H9 (cell line): Measurements from ENCODE around the gene OR1M1. TPM values are rescaled to one million over a fixed set of nuclear protein-coding genes. Genes with fewer than 3 reads are reported as not detected.

Experiments used
- DNase-seq: peaks from one replicate; pipeline ENCODE4 v3.0.0-alpha.2; 2017
- H2AFZ ChIP-seq: one replicate; pipeline ENCODE4 v1.6.1; 2013; ENCODE audit warnings: mild to moderate bottlenecking, low read length, control low read depth, moderate library complexity
- H2AK5ac ChIP-seq: 2 replicates; pipeline ENCODE4 v1.6.1; 2013; ENCODE audit warnings: low read length, control low read depth, mixed read lengths; ENCODE audit not compliant: insufficient read length
- H2BK120ac ChIP-seq: one replicate; pipeline ENCODE4 v1.6.1; 2013; ENCODE audit warnings: low read depth, mild to moderate bottlenecking, low read length, control low read depth, inconsistent platforms; ENCODE audit not compliant: poor library complexity, severe bottlenecking
- H2BK12ac ChIP-seq: 2 replicates; pipeline ENCODE4 v1.6.1; 2013; ENCODE audit warnings: low read length, control low read depth, mixed read lengths, low read depth; ENCODE audit not compliant: insufficient read length
- H2BK15ac ChIP-seq: 2 replicates; pipeline ENCODE4 v1.6.1; 2013; ENCODE audit warnings: low read depth, low read length, control low read depth
- H2BK20ac ChIP-seq: one replicate; pipeline ENCODE4 v1.6.1; 2013; ENCODE audit warnings: low read depth, mild to moderate bottlenecking, low read length, control low read depth, inconsistent platforms; ENCODE audit not compliant: poor library complexity, severe bottlenecking
- H2BK5ac ChIP-seq: 2 replicates; pipeline ENCODE4 v1.6.1; 2013; ENCODE audit warnings: low read length, control low read depth, mixed read lengths; ENCODE audit not compliant: insufficient read length
- H3K14ac ChIP-seq: 2 replicates; pipeline ENCODE4 v1.6.1; 2013; ENCODE audit warnings: low read length, control low read depth; ENCODE audit not compliant: insufficient read depth
- H3K18ac ChIP-seq: 2 replicates; pipeline ENCODE4 v1.6.1; 2013; ENCODE audit warnings: low read depth, mild to moderate bottlenecking, mixed read lengths, low read length, control low read depth; ENCODE audit not compliant: insufficient read length
- H3K23ac ChIP-seq: 2 replicates; pipeline ENCODE4 v1.6.1; 2013; ENCODE audit warnings: low read length, control low read depth, mixed read lengths, low read depth; ENCODE audit not compliant: insufficient read length
- H3K23me2 ChIP-seq: 2 replicates; pipeline ENCODE4 v1.6.1; 2013; ENCODE audit warnings: low read depth, mild to moderate bottlenecking, mixed read lengths, low read length, control low read depth; ENCODE audit not compliant: insufficient read length, poor library complexity, severe bottlenecking
- H3K27ac ChIP-seq: 2 replicates; pipeline ENCODE4 v1.5.1; 2013; ENCODE audit warnings: low read length, control low read depth, mixed read lengths, low read depth; ENCODE audit not compliant: insufficient read length
- H3K27me3 ChIP-seq: 2 replicates; pipeline ENCODE4 v1.6.1; 2013; ENCODE audit warnings: low read length, control low read depth, inconsistent platforms; ENCODE audit not compliant: insufficient read depth
- H3K4ac ChIP-seq: 2 replicates; pipeline ENCODE4 v1.6.1; 2013; ENCODE audit warnings: low read depth, mild to moderate bottlenecking, control low read depth, inconsistent platforms, low read length, moderate library complexity
- H3K4me1 ChIP-seq: 2 replicates; pipeline ENCODE4 v1.6.1; 2013; ENCODE audit warnings: low read length, control low read depth, inconsistent platforms; ENCODE audit not compliant: insufficient read depth
- H3K4me2 ChIP-seq: 2 replicates; pipeline ENCODE4 v1.6.1; 2013; ENCODE audit warnings: low read length, control low read depth, mixed read lengths; ENCODE audit not compliant: insufficient read length, insufficient read depth
- H3K56ac ChIP-seq: 2 replicates; pipeline ENCODE4 v1.6.1; 2013; ENCODE audit warnings: low read depth, mild to moderate bottlenecking, mixed read lengths, low read length, control low read depth; ENCODE audit not compliant: insufficient read length
- H3K79me1 ChIP-seq: 2 replicates; pipeline ENCODE4 v1.6.1; 2013; ENCODE audit warnings: low read depth, mild to moderate bottlenecking, moderate library complexity, low read length, control low read depth, inconsistent platforms; ENCODE audit not compliant: insufficient read depth, poor library complexity, severe bottlenecking
- H3K79me2 ChIP-seq: 2 replicates; pipeline ENCODE4 v1.6.1; 2013; ENCODE audit warnings: low read length, control low read depth, inconsistent platforms; ENCODE audit not compliant: insufficient read depth
- H3K9ac ChIP-seq: 2 replicates; pipeline ENCODE4 v1.6.1; 2013; ENCODE audit warnings: low read length, control low read depth, mixed read lengths; ENCODE audit not compliant: insufficient read length; ENCODE audit errors: extremely low read depth
- H3K9me3 ChIP-seq: one replicate; pipeline ENCODE4 v1.6.1; 2013; ENCODE audit warnings: low read depth, low read length, inconsistent platforms; ENCODE audit not compliant: control insufficient read depth
- H3T11ph ChIP-seq: one replicate; pipeline ENCODE4 v1.6.1; 2013; ENCODE audit warnings: mild to moderate bottlenecking, low read length, control low read depth, inconsistent platforms
- H4K20me1 ChIP-seq: one replicate; pipeline ENCODE4 v1.6.1; 2013; ENCODE audit not compliant: control insufficient read depth, insufficient read length, insufficient read depth
- H4K5ac ChIP-seq: 2 replicates; pipeline ENCODE4 v1.6.1; 2013; ENCODE audit warnings: low read depth, mild to moderate bottlenecking, mixed read lengths, low read length, control low read depth; ENCODE audit not compliant: insufficient read length
- H4K8ac ChIP-seq: replicated peaks from 2 replicates; pipeline ENCODE4 v1.6.1; 2013; ENCODE audit warnings: low read length, control low read depth, mixed read lengths, low read depth; ENCODE audit not compliant: insufficient read length
- H4K91ac ChIP-seq: 2 replicates; pipeline ENCODE4 v1.6.1; 2013; ENCODE audit warnings: low read depth, mild to moderate bottlenecking, moderate library complexity, mixed read lengths, low read length, control low read depth; ENCODE audit not compliant: insufficient read length
- H3K27ac Mint-ChIP-seq, 3 experiments: 2 replicates in 2 of 3; 3 replicates in 1 of 3; pipeline ENCODE4 v1.8.0; 2020 to 2021; ENCODE audit warnings: mixed read lengths in 3 of 3, mild to moderate bottlenecking in 1 of 3, moderate library complexity in 1 of 3
- H3K27me3 Mint-ChIP-seq: 2 replicates; pipeline ENCODE4 v1.8.0; 2021; ENCODE audit warnings: low read depth, mild to moderate bottlenecking, moderate library complexity, mixed read lengths
- H3K36me3 Mint-ChIP-seq, 3 experiments: 2 replicates in 2 of 3; 3 replicates in 1 of 3; pipeline ENCODE4 v1.8.0; 2020 to 2021; ENCODE audit warnings: low read depth in 3 of 3, mixed read lengths in 3 of 3; ENCODE audit not compliant: insufficient read depth in 1 of 3
- H3K4me1 Mint-ChIP-seq, 2 experiments: 2 replicates each; pipeline ENCODE4 v1.8.0; 2020; ENCODE audit warnings: mixed read lengths in 2 of 2
- H3K4me3 Mint-ChIP-seq, 2 experiments: 2 replicates in 1 of 2; 3 replicates in 1 of 2; pipeline ENCODE4 v1.8.0; 2020 to 2021; ENCODE audit warnings: mild to moderate bottlenecking in 2 of 2, mixed read lengths in 2 of 2, moderate library complexity in 1 of 2
- H3K9me3 Mint-ChIP-seq, 2 experiments: 2 replicates in 1 of 2; 3 replicates in 1 of 2; pipeline ENCODE4 v1.8.0; 2020; ENCODE audit warnings: mild to moderate bottlenecking in 2 of 2, mixed read lengths in 2 of 2, moderate library complexity in 1 of 2
- CTCF ChIP-seq: fragments of 200-600 bp; sonication (generic); conservative IDR thresholded peaks from 3 replicates; pipeline ENCODE4 v1.8.0; 2021; ENCODE audit warnings: antibody characterized with exemption, mild to moderate bottlenecking
- WGBS: extraction: QIAGEN DNeasy Blood & Tissue Kit; methylation state at CpG from one replicate; pipeline ENCODE4 v1.1.7; 2013; ENCODE audit warnings: missing lambda C conversion rate, low lambda C conversion rate, mixed read lengths; ENCODE audit not compliant: insufficient read length; ENCODE audit errors: extremely low coverage; 5-methylcytosine and 5-hydroxymethylcytosine counted together
- total RNA-seq: library from RNA; stranded (reverse); gene quantifications from 2 replicates; pipeline ENCODE4 v1.2.1, GENCODE V29; 2021

OR1M1 gene
- total RNA-seq, 1 experiment from 2014 or later: not detected

GRCh38 chr19:9061879-9062278 lies 25.0 kb upstream of the OR1M1 start:
- Histone ChIP-seq H3K4me2 (no peak overlapping the region), H3K56ac (no peak overlapping the region), H2BK15ac (no peak overlapping the region), H4K5ac (no peak overlapping the region), H2BK20ac (no peak overlapping the region), H4K8ac (no peak overlapping the region), H3K27ac (no peak overlapping the region), H3K9ac (no peak overlapping the region), H3T11ph (no peak overlapping the region), H3K79me1 (no peaks in the 10 kb centered on the region), H2BK12ac (no peak overlapping the region), H3K9me3 (no peaks in the 10 kb centered on the region), H3K14ac (no peak overlapping the region), H3K23ac (no peak overlapping the region), H2BK120ac (no peak overlapping the region), H3K27me3 (no peaks in the 10 kb centered on the region), H3K4ac (no peak overlapping the region), H4K91ac (no peak overlapping the region), H2AFZ (no peak overlapping the region), H3K4me1 (no peaks in the 10 kb centered on the region), H3K23me2 (no peaks in the 10 kb centered on the region), H2BK5ac (no peak overlapping the region), H3K79me2 (no peaks in the 10 kb centered on the region), H3K18ac (no peak overlapping the region), H2AK5ac (no peak overlapping the region), H4K20me1 (no peaks in the 10 kb centered on the region)
- no peaks in the 10 kb centered on the region; a peak in 1 of 7 replicates for H3K36me3 Mint-ChIP-seq
- no CpG with 5 or more reads among the region's 8 CpGs for WGBS
- no peak overlapping the region for H3K4me3 Mint-ChIP-seq
- H3K27ac Mint-ChIP-seq: no peak overlapping the region; a peak in 1 of 7 replicates
- DNase-seq: no peak
- no peaks in the 10 kb centered on the region for H3K9me3 Mint-ChIP-seq
- H3K4me1 Mint-ChIP-seq: peaks cover 9 to 18% of the 10 kb centered on the region in 2 experiments; a peak in 3 of 4 replicates
- H3K27me3 Mint-ChIP-seq: no peaks in the 10 kb centered on the region
- TF ChIP-seq CTCF: no peak
